OCI-LY7 (cell line): ENCODE data around the gene HMGB4.

ENCODE experiments used
- CTCF ChIP-seq: fragments of 200-600 bp; sonication (generic); conservative IDR thresholded peaks from 2 replicates; pipeline ENCODE4 v1.5.1; 2014; ENCODE audit warnings: mild to moderate bottlenecking, antibody characterized with exemption, low read length, moderate library complexity, mixed read lengths
- EZH2phosphoT487 ChIP-seq: fragments of 200-600 bp; sonication (generic); IDR thresholded peaks from 2 replicates; pipeline ENCODE4 v1.6.1; 2018; ENCODE audit warnings: low read depth, borderline replicate concordance, mild to moderate bottlenecking, mixed run types, antibody characterized with exemption, low read length, moderate library complexity, mixed read lengths

DNA sequence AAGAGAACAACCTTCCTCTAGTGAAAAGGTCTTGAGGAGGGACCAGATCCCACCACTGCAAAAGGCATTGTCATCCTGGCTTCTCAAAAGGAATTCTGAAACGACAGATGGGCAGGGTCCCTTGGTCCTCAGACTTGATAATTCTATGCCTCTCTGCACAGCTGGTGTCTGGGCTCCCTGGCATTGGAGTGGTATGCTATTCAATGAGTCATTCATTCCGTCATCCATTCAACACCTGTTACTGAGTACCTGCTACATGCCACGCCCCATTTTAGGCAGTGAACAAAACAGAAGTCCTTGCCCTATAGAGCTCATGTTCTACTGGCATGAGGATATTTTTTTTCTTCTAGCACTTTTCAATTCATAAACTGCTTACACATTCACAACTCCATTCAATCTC is 45.8 kb upstream of the HMGB4 start:
- TF ChIP-seq CTCF, result no peak
- no peak for TF ChIP-seq EZH2phosphoT487
